HG03280 (cell line): ENCODE data around the gene PKNOX2.

ENCODE experiments used
- ATAC-seq: cut with Tn5 transposase; IDR thresholded peaks from one replicate; pipeline ENCODE4 v1.9.1; 2021; ENCODE audit warnings: mild to moderate bottlenecking, moderate library complexity; ENCODE audit not compliant: unreplicated experiment

Gene PKNOX2

DNA sequence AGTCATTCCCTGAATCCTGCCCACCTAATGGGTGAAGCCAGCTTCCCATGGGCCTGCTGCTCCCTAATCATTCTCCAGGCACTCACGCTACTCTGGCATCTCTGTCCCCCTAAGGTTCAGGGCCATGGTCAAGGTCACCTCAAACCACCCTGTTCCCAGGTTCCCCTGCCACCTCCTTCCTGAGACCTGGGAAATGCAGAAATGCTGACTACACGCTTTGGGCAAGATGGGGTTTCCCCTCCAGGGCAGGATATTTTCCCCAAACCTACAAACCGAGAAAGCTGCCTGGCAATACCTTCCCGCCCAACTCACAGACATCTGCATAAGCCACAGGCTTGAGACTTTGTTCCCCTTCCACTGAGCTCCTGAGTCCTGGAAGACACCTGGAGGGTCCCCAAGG lies 233.9 kb downstream of the PKNOX2 start:
- no peak for ATAC-seq

DNA sequence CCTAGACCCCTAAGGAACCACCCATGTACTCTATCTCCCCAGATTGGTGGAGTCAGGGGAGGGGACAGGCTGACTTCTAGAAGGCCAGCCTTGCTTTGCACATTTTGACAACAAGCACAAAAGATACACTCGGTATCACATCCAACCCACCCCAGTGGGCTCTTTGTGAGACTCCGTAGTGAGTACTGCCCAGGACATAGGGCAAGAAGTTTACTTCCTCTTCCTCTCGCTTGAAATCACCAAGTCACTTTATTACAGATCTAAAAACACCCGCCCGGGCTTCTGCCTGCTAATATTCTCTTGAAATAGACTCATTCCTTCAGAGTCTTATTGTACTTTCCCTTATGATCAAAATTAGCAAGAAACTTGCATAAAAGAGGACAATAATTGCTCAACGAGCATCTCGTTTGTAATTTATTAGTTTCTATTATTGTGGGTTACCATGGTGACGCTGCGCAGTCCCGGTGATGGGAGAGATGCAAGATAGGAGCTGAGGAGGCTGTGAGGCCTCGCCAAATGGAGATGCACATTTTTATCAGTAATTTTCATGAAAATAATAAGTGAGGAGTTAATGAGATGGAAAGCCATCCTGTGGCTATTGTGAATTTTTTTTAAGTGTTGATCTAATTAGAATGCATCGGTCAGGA lies 234.6 kb downstream of the PKNOX2 start:
- no peak for ATAC-seq

- ATAC-seq, result no peak
Observed at GRCh38 chr11:125399945-125400344, 235.4 kb downstream of the PKNOX2 start.

DNA sequence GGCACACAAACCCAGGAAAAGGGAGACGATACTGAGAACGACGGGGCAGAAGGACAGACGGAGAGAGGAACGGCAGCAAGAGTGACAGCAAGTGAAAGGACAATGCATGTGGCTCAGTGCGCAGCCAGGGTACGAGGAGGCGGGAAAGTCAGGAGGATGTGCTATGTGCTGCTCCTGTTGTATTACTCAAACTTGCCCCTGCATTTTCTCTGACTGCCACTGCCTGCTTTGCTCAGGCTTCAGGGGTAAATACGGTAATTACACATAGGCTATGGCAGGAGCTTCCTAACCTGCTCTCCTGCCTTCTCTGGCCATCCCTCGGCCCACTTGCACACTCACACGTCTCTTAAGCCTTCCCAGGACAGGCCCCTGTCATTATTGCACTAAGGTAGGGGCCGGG lies 236.7 kb downstream of the PKNOX2 start:
- ATAC-seq, result no peak

DNA sequence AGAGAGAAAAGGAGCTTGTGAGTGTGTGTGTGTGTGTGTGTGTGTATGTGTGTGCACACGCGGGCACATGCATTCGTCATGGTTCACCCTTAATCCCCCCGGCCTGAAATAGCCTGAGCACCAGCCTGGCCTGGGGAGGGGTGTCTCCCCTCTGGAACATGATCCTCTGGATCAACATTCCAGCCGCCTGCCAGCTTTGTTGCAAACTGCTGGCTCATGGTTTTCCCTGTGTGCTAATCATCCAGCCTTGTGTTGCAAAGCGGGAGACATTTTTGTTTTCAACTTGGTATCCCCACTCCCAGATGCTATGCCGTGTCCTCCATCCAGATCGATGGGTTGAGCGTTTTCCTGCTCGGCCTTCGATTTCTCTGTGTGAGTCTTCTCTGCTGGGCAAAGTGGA lies 237.2 kb downstream of the PKNOX2 start:
- ATAC-seq, result no peak

DNA sequence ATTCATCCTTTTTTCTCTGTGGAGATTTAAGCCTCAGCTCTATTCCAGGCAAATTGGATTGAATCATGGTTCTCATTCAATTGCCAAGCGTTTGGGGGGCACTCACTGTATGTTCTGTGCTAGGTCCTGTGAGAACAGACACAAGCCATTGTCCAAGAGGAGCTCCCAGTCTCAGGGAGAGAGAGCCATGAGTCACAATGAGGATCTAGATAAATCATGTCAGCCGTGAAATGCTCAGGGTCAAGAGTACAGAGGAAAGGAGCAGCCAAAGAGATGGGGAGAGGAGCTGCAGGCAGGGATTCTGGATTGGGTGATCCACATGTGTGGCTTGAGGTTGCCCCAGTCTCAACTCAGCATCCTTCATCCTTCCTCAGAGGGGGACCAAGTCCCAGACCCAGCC lies 237.9 kb downstream of the PKNOX2 start:
- no peak for ATAC-seq

GRCh38 chr11:125404157-125404810 lies 239.7 kb downstream of the PKNOX2 start:
- no peak for ATAC-seq

GRCh38 chr11:125404811-125405790 lies 240.6 kb downstream of the PKNOX2 start:
- ATAC-seq, result peak; percentile 84

DNA sequence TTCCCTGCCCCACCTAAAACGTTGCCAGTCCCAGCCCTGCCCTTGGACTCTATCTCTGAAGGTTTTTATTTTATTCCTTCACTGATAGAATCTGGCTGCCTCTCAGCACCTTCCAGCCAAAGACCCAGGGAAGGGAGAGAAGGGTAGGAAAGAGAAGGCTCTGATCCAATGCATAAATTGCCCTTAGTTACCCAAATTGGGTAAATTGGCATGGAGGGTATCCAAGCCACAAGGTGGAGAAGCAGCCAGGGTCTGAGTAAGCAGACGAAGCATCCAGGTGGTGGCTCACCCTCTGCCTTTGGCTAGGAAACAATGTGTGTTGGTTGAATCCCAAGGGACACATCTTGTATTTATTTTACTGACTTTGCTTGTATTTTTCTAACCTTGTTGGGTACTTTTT lies 242.5 kb downstream of the PKNOX2 start:
- ATAC-seq, result no peak

DNA sequence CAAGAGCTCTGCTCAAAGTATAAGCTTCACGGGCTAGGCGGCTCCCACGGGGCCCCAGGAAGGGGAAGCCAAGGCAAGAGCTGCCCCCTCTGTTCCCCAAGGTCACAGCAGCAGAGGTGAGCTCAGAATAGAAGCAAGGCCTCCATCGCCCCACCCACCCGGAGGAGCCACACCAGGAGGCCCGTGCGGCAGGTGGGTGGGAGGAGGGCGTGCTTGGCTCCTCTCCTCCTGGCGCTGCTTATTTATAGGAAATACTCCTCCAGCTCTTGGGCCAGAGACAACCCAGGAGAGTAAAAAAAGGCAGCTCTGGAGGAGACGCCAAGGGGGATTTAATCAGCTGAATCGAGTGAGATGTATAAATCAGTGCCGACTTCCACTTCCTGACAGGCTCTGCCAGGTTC lies 243.8 kb downstream of the PKNOX2 start:
- no peak for ATAC-seq

DNA sequence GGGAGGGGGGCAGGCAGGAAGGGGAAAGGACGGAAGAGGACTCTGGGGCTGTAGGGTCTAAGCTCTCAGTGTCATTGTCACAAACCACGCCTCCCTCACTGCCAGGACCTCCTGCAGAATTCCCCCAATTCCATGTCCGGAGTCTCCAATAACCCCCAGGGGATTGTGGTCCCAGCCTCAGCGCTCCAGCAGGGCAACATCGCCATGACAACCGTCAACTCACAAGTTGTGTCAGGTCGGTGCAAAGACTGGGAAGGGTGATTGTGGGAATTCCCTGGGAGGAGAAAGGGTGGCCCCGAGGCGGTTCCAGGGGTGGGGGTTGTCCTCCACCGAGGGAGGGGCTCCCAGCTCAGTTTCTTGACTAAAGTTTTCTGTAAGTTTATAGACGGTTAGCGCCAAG lies 245.5 kb downstream of the PKNOX2 start:
- ATAC-seq, result no peak

DNA sequence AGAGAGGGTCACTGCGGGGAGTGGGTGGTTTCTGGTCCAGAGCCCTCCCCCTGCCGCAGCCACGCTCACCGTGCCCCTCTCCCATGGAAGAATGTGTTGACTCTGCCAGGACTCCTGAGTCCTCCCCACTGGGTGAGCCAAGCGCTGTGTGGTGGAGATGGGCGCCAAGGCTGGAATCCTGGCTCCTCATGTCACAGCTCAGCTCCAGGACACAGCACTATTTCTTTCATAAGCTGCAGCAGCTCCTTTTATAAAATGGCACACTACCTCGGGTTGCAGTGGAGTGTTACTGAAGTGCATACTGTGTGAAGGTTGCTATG lies 247.6 kb downstream of the PKNOX2 start:
- ATAC-seq, result no peak

DNA sequence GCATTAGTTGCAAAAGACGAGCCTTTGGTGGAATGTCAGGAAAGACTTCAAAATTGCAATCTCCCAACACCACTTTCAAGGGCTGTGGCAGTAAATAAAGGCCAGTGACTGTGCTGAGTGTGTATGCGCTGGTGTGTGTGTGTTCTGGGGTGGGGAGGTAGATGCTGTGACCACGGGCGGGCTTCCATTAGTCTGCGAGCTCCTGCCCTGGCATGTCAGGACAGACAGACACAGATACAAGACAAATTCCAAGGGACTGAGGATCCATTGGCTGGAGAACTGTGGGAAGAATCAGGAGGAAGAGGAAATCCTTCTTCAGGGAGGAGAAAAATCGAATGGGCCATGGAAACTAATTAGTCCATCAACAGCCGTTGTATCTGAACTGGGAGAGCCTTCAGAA lies 248.0 kb downstream of the PKNOX2 start:
- ATAC-seq, result no peak

DNA sequence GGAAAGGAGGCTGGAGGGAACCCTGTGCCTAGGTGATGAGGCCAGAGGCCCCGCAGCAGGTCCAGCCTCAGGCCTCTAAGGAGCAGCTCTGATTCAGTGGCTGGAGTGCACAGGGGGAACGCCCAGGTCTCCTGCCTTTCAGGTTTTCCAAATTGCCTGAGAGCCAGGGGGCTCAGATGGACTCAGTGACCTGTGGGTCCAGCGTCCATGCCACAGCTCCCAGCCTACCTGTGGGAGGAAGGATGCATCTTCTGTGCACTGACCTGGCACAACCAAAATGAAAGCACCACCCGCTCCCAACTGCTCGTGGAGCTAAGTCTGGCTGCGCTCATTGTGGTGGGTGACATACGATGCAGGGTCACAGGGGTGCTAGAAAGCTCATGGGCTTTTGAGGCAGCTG lies 248.7 kb downstream of the PKNOX2 start:
- no peak for ATAC-seq

- no peak for ATAC-seq
Observed at GRCh38 chr11:125414121-125414520, 249.6 kb downstream of the PKNOX2 start.

DNA sequence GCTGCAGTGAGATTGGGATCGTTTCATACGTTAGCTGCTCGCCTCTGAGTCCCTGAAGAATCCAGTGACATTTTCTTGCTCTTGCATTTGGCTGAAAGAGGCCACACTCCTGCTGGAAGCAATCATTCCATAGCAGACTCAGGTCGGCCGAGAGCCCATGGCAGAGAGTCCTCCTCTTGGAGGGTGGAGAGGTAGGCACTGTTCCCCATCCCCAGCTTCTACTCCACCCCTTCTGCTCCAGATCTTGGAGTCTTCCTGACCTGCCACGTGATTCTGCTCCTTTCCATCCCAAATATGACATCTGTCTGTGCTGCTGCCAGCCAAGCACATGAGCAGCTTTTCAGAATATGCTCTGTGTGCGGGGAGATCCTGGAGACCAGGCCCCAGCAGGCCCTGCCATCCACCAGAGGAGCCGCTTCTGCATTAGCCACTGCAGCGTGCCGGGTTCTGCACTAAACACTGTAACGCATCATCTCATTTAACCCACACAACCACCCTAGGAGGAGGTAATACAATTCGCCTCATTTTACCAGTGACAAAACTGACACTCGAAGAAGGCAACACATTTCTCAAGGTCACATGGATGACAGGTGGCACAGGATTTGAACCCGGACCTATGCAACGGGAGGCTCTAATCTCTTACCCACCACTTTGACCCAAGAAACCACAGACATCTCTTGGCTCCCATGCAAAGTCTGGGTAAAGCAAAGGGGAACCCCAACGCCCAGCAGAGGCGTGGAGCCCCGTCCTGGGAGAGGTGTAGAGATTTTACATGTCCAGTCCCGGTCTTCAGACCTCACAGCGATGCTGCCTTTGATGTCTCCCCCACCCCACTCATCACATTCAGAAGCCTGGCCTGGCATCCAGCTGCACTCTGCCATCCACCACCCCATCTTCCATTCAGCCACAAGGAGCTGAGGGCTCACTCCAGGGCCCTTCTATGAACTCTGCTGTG lies 252.7 kb downstream of the PKNOX2 start:
- ATAC-seq, result no peak

DNA sequence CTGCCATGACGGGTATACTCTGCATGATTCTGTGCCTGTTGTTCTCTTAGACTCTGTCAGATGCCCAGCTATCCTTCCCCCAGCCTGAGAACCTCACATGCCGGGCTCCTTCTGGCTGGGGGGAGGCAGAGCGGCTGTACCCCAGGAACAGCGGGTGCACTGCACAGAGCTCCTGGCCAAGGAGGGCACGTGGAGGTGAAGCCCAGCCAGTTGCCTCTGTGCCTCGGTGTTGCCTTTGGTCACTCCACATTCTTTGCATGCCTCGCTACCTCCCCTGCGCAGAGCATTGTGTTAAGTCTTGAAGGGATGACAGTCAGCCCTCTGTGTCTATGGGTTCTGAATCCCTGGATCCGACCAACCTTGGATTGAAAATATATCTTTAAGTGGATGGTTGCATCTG lies 253.8 kb downstream of the PKNOX2 start:
- ATAC-seq, result no peak

- no peak for ATAC-seq
Observed at GRCh38 chr11:125422681-125423080, 258.1 kb downstream of the PKNOX2 start.

DNA sequence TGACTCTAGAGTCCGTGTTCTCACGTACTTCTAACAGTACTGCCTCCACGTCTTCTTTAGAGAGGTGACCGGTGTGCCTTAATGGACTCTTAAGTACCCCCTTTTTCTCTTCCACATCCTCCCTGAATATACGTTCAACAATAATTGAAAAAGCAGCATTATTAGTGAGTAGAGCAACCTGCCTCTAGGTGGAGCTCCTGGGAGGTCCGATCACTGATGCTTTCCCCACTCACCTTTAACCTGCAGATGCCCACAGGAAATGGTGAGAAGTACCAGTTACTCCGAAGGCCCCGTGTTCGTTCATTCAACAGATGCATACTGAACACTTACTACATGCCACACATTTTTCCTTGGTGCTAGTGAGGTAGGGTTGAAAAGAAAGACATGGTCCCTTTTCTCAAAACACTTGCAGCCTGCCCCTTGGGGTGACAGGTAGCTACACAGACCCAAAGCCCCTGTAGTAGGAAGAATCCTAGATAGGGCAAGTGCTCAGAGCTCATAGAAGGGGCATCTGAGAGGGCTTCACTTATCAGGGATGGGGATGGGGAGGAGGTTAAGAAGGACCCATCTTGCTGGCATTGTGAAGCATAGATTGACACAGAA lies 258.8 kb downstream of the PKNOX2 start:
- no peak for ATAC-seq

DNA sequence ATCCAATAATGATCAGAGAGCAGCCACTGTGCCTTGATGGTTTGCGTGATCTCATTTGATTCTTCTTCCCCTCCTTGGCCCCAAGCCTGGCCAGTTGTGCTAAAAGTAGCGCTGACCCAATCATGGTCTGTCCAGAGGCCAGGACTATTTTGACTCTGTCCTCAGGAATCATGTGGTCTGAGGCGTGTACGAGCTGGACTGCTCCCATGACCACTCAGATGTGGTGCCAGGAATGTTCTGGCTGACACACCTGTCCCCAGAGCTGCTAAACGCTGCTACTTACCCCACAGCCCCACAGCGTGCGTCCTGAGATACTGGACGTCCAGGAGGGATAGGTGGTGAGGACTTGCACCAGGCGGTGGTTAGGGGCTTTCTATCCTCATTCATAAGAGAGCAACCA lies 261.1 kb downstream of the PKNOX2 start:
- no peak for ATAC-seq
